ENCODE data around the gene BRK1. TPM values are rescaled to one million over a fixed set of nuclear protein-coding genes. Genes with fewer than 3 reads are reported as not detected.
"Not testable (repeated sequence)": the region's sequence is repeated elsewhere in the genome, so short reads cannot be mapped to it uniquely, and the experiment has no call there.

Gene BRK1
- total RNA-seq, 3 donors from 2014 or later, result 119 to 144 (median 119) TPM

DNA sequence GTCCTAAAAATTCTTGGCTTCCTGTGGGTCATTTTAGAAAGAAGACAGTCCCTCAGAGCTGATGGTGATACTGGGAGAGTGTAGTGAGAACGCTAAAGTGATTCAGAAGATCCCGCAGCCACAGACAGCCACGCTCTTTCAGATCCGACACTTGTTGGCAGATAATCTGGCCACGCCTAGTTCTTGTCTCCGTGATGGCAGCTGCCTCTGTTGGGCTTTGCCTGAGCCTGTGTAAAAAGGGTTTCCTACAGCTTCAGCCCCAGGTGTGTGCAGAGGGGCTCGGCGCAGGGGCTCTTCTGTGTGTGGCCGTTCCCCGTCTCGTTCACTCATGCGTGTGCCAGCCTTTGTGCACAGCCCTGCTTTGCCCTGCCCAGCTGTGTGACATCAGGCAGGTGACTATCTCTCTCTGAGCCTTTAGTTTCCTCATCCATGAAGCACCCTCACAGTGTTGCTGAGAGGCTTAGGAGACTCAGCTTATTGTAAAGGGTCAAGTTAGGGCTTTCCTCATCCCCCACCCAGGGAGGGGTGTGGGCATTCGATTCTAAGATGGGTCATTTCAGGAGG lies 55.5 kb downstream of the BRK1 start:
- TF ChIP-seq POLR2AphosphoS5 (IDR thresholded peaks at IDR 0.05) (no peak), POLR2A (IDR thresholded peaks at IDR 0.05) (no peak)
- H3K27ac ChIP-seq, result no peak overlapping the region
- intact Hi-C loops (cut with DNase I; ENCODE audit: low total_unique reads), result no loop called here

DNA sequence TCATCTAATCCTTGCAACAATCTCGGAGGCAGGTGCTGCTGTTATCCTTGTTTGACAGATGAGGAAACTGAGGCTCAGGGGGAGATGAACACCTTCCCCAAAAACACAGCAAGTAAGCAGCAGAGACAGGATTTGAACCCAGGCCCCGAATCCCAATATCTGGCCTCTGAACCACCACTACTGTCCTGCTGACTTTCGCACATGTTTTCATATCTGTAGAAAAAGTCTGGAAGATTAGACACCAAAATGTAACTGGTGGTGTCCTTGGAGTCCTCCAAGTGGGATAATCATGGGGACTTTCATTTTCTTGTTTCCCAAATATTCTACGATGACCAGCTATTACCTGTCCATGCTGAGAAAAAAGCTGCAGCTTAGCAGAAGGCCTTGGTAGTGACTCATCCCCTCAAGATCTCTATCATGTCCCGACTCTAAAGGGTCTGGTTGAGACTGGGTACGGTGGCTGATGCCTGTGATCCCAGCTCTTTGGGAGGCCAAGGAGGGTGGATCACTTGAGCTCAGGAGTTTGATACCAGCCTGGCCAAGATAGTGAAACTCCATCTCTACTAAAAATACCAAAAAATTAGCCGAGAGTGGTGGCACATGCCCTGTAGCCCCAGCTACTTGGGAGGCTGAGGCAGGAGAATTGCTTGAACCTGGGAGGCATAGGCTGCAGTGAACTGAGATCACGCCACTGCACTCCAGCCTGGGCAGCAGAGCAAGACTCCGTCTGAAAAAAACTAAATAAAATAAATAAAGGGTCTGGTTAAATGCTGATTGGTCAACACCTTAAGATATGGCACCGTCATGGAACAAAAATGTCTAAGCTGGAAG lies 57.8 kb downstream of the BRK1 start:
- peak overlapping the region; percentile 70 to 81 for H3K27ac ChIP-seq
- no peak for DNase-seq (ENCODE audit: low spot score in 2 of 2)
- no peak overlapping the region for H3K4me3 ChIP-seq
- H3K27me3 ChIP-seq, result no peaks in the 10 kb centered on the region
- intact Hi-C loops (cut with DNase I; ENCODE audit: low total_unique reads), result no loop called here
- TF ChIP-seq POLR2A (IDR thresholded peaks at IDR 0.05), result no peak
- no peak for TF ChIP-seq POLR2AphosphoS5 (IDR thresholded peaks at IDR 0.05)
- TF ChIP-seq, protein P1, sequence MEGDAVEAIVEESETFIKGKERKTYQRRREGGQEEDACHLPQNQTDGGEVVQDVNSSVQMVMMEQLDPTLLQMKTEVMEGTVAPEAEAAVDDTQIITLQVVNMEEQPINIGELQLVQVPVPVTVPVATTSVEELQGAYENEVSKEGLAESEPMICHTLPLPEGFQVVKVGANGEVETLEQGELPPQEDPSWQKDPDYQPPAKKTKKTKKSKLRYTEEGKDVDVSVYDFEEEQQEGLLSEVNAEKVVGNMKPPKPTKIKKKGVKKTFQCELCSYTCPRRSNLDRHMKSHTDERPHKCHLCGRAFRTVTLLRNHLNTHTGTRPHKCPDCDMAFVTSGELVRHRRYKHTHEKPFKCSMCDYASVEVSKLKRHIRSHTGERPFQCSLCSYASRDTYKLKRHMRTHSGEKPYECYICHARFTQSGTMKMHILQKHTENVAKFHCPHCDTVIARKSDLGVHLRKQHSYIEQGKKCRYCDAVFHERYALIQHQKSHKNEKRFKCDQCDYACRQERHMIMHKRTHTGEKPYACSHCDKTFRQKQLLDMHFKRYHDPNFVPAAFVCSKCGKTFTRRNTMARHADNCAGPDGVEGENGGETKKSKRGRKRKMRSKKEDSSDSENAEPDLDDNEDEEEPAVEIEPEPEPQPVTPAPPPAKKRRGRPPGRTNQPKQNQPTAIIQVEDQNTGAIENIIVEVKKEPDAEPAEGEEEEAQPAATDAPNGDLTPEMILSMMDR (IDR thresholded peaks at IDR 0.05), result no peak
- H3K9me3 ChIP-seq, result peaks cover 5 to 13% of the 10 kb centered on the region in 2 donors
- no peaks in the 10 kb centered on the region for H3K36me3 ChIP-seq
- H3K4me1 ChIP-seq, result peaks cover 0 to 3% of the 10 kb centered on the region in 2 donors

More for the DNA sequence above, 55.5 kb downstream of the BRK1 start:
- Histone ChIP-seq H3K9me3 (peaks cover 6 to 13% of the 10 kb centered on the region in 2 donors), H3K4me1 (peaks cover 0 to 3% of the 10 kb centered on the region in 2 donors), H3K4me3 (no peak overlapping the region), H3K27me3 (no peaks in the 10 kb centered on the region), H3K36me3 (no peaks in the 10 kb centered on the region)
- DNase-seq (ENCODE audit: low spot score in 2 of 2), result no peak

DNA sequence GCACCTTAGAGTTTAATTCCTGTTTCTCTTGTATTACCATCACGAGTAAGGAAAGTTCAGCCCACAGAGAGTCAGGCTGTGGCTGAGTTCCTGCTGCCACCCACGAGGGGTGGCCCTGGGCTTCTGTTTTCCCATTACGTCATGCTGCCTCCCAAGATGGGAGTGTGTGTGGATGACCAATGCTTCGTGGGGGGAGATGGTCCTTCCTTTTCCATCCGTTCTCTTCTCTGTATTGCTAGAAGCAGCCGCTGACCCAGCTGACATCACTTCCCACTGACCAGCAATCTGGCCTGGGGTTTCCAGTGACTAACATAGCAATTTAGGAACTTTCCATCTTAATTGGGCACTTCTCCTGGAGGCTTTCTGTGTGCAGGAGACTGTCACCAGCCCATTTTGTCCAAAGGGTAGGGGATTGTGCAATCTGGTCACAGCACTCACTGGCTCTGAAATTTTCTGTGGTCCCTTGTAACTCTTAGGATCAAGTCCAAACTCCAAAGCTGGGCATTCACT lies 58.5 kb downstream of the BRK1 start:
- Histone ChIP-seq H3K36me3 (no peaks in the 10 kb centered on the region), H3K4me3 (no peak overlapping the region), H3K27ac (peak overlapping the region; percentile 70 to 81), H3K27me3 (no peaks in the 10 kb centered on the region), H3K4me1 (peaks cover 0 to 3% of the 10 kb centered on the region in 2 donors), H3K9me3 (peaks cover 0 to 6% of the 10 kb centered on the region in 2 donors)
- peak in 2 of 3 donors; percentile 29 to 64 for TF ChIP-seq POLR2AphosphoS5 (IDR thresholded peaks at IDR 0.05)
- TF ChIP-seq, protein P1 (IDR thresholded peaks at IDR 0.05), result no peak
- intact Hi-C loops (cut with DNase I; ENCODE audit: low total_unique reads), result no loop called here
- peak in 1 of 2 donors; percentile 57 for DNase-seq (ENCODE audit: low spot score in 2 of 2)

DNA sequence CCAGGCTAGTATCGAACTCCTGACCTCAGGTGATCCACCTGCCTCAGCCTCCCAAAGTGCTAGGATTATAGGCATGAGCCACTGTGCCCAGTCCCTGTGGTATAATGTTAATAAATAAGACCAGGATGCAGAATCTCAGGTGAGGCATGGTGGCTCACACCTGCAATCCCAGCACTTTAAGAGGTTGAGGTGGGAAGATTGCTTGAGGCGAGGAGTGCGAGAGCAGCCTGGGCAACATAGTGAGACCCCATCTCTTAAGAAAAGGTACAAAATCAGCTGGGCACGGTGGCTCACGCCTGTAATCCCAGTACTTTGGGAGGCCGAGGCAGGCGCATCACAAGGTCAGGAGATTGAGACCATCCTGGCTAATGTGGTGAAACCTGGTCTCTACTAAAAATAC lies 59.9 kb downstream of the BRK1 start:
- H3K27me3 ChIP-seq; DNase-seq (ENCODE audit: low spot score in 2 of 2); H3K4me3 ChIP-seq; intact Hi-C loops (cut with DNase I; ENCODE audit: low total_unique reads); H3K4me1 ChIP-seq; H3K9me3 ChIP-seq; H3K27ac ChIP-seq; H3K36me3 ChIP-seq: not testable (repeated sequence)

DNA sequence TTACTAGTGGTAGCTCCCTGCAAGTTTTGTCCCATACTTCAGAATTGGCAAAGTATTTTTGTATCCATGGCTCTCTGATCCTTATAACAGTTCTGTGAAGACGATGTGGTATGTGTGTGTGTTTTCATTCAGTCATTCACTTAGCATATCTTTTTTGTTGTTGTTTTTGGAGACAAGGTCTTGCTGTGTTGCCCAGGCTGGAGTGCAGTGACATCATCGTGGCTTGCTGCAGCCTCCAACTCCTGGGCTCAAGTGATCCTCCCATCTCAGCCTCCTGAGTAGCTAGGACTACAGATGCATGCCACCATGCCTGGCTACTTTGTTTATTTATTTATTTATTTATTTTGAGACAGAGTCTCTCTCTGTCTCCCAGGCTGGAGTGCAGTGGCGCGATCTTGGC lies 60.7 kb downstream of the BRK1 start:
- H3K36me3 ChIP-seq; H3K27me3 ChIP-seq; H3K9me3 ChIP-seq; intact Hi-C loops (cut with DNase I; ENCODE audit: low total_unique reads); DNase-seq (ENCODE audit: low spot score in 2 of 2); H3K4me3 ChIP-seq; H3K4me1 ChIP-seq; H3K27ac ChIP-seq: not testable (repeated sequence)

Other genes with a start within 250 kb of the BRK1 start
- gene CIDEC, start 235.4 kb upstream of the BRK1 start, total RNA-seq, result 1,000 to 10,000 TPM in 1 of 3 donors, 100 to 1,000 TPM in 1, 10 to 100 TPM in 1; 92.3 to 1,697 (median 153) TPM
- 10 to 100 TPM; 34.1 to 73.1 (median 56.5) TPM for gene JAGN1, start 225.1 kb upstream of the BRK1 start, total RNA-seq
- 10 to 100 TPM; 11.5 to 22.0 (median 11.7) TPM for gene IL17RE, start 212.8 kb upstream of the BRK1 start, total RNA-seq
- gene IL17RC, start 198.6 kb upstream of the BRK1 start, total RNA-seq, result 100 to 1,000 TPM in 1 of 3 donors, 10 to 100 TPM in 2; 59.6 to 119 (median 90.6) TPM
- gene CRELD1, start 181.8 kb upstream of the BRK1 start, total RNA-seq, result 10 to 100 TPM; 33.6 to 52.4 (median 44.6) TPM
- 1 to 10 TPM in 2 of 3 donors, under 1 TPM in 1; 0.64 to 2.8 (median 2.0) TPM for gene PRRT3, start 163.3 kb upstream of the BRK1 start, total RNA-seq
- gene EMC3, start 128.8 kb upstream of the BRK1 start, total RNA-seq, result 10 to 100 TPM; 38.3 to 88.5 (median 42.9) TPM
- 10 to 100 TPM in 1 of 3 donors, 1 to 10 TPM in 2; 3.7 to 12.9 (median 6.2) TPM for gene FANCD2, start 89.2 kb upstream of the BRK1 start, total RNA-seq
- gene FANCD2OS, start 7.4 kb upstream of the BRK1 start, total RNA-seq, result not detected
- gene VHL, start 26.1 kb downstream of the BRK1 start, total RNA-seq, result 10 to 100 TPM; 31.8 to 44.6 (median 40.0) TPM
- gene IRAK2, start 49.2 kb downstream of the BRK1 start, total RNA-seq, result 1 to 10 TPM; 3.4 to 7.2 (median 5.1) TPM
- gene TATDN2, start 132.8 kb downstream of the BRK1 start, total RNA-seq, result 10 to 100 TPM; 14.6 to 19.3 (median 18.7) TPM
- 1 to 10 TPM in 1 of 3 donors, under 1 TPM in 1, not detected in 1; 0.66 to 1.0 TPM for gene GHRL, start 177.3 kb downstream of the BRK1 start, total RNA-seq
- gene SEC13, start 205.4 kb downstream of the BRK1 start, total RNA-seq, result 100 to 1,000 TPM in 1 of 3 donors, 10 to 100 TPM in 2; 80.2 to 111 (median 87.7) TPM

Measured in breast epithelium (tissue), 4 donors.